Fibroblast of lung (primary cell): ENCODE measurements around the gene ARL16. TPM values are rescaled to one million over a fixed set of nuclear protein-coding genes. Genes with fewer than 3 reads are reported as not detected.

Experiments used
- DNase-seq, 2 donors: peaks; one replicate each; pipeline versions ENCODE4 v3.0.0 to v3.0.0-alpha.2; 2010; ENCODE audit warnings: low read depth in 2 of 2
- H2AFZ ChIP-seq: 2 replicates; pipeline ENCODE4 v1.5.1; 2012; ENCODE audit warnings: low read length, control low read depth, inconsistent platforms
- H3K27ac ChIP-seq: 2 replicates; pipeline ENCODE4 v1.5.1; 2011; ENCODE audit warnings: low read length, control low read depth; ENCODE audit not compliant: insufficient read depth
- H3K27me3 ChIP-seq: 2 replicates; pipeline ENCODE4 v1.5.1; 2011; ENCODE audit warnings: mild to moderate bottlenecking, low read length; ENCODE audit not compliant: control insufficient read depth, insufficient read depth
- H3K36me3 ChIP-seq: 2 replicates; pipeline ENCODE4 v1.5.1; 2011; ENCODE audit warnings: low read length; ENCODE audit not compliant: control insufficient read depth, insufficient read depth
- H3K4me1 ChIP-seq: 2 replicates; pipeline ENCODE4 v1.5.1; 2011; ENCODE audit warnings: low read length; ENCODE audit not compliant: control insufficient read depth, insufficient read depth; ENCODE audit errors: extremely low read depth
- H3K4me2 ChIP-seq: 2 replicates; pipeline ENCODE4 v1.5.1; 2011; ENCODE audit warnings: low read length, control low read depth; ENCODE audit not compliant: insufficient read depth; ENCODE audit errors: extremely low read depth
- H3K4me3 ChIP-seq, 4 experiments: fragments of 200-600 bp in 1 of 4; sonication (generic) in 1 of 4; replicated peaks in 1 of 4; 2 replicates each; pipeline ENCODE4 v1.5.1; 2011 to 2016; ENCODE audit warnings: low read length in 4 of 4, low read depth in 3 of 4, mild to moderate bottlenecking in 3 of 4, control low read depth in 2 of 4, inconsistent platforms in 1 of 4, mixed read lengths in 1 of 4; ENCODE audit not compliant: insufficient read depth in 1 of 4; ENCODE audit errors: control extremely low read depth in 1 of 4
- H3K79me2 ChIP-seq: 2 replicates; pipeline ENCODE4 v1.5.1; 2012; ENCODE audit warnings: mild to moderate bottlenecking, low read length, inconsistent platforms; ENCODE audit not compliant: control insufficient read depth, insufficient read depth
- H3K9ac ChIP-seq: 2 replicates; pipeline ENCODE4 v1.5.1; 2011; ENCODE audit warnings: mild to moderate bottlenecking, low read length, control low read depth; ENCODE audit not compliant: insufficient read depth
- H3K9me3 ChIP-seq: 2 replicates; pipeline ENCODE4 v1.5.1; 2012; ENCODE audit warnings: low read depth, low read length; ENCODE audit not compliant: control insufficient read depth, insufficient read depth
- H4K20me1 ChIP-seq: 2 replicates; pipeline ENCODE4 v1.5.1; 2011; ENCODE audit warnings: low read length; ENCODE audit not compliant: control insufficient read depth, insufficient read depth; ENCODE audit errors: extremely low read depth
- CTCF ChIP-seq, 2 donors: IDR thresholded peaks in 1 of 2; conservative IDR thresholded peaks in 1 of 2; 1 replicate in 1 of 2; 2 replicates in 1 of 2; pipeline ENCODE4 v1.5.1; 2011 to 2012; ENCODE audit warnings: low read length in 2 of 2, control low read depth in 1 of 2, inconsistent platforms in 1 of 2, low read depth in 1 of 2, mild to moderate bottlenecking in 1 of 2
- EZH2 ChIP-seq: IDR thresholded peaks from 2 replicates; pipeline ENCODE4 v1.5.1; 2012; ENCODE audit warnings: low read length, control low read depth, mild to moderate bottlenecking; ENCODE audit errors: missing control alignments
- polyA plus RNA-seq, 2 donors: library from polyadenylated mRNA; depleted of rRNA in 1 of 2; stranded (reverse) in 1 of 2; unstranded in 1 of 2; fragments of >200 nt; gene quantifications; 2 replicates each; pipeline ENCODE4 v1.2.1, GENCODE V29; 2011 to 2012; ENCODE audit warnings: missing spikeins in 1 of 2
- total RNA-seq: library from RNA; depleted of rRNA; stranded (reverse); fragments of >200 nt; gene quantifications from 2 replicates; pipeline ENCODE4 v1.2.1, GENCODE V29; 2014

Gene ARL16
- total and polyA plus RNA-seq, 2 donors (not counting 1 experiment from before 2014, with no cell fraction given) = 28.1 to 35.8 TPM

GRCh38 chr17:81701288-81702071 is 17.9 kb upstream of the ARL16 start:
- H3K79me2 ChIP-seq = peaks cover 59% of the 10 kb centered on the region
- DNase-seq = no peak
- H3K27ac ChIP-seq = peak overlapping the region; percentile 61
- peaks cover 37% of the 10 kb centered on the region for H3K36me3 ChIP-seq
- no peak for TF ChIP-seq EZH2
- H4K20me1 ChIP-seq = no peaks in the 10 kb centered on the region
- peak overlapping the region; percentile 13 for H3K9ac ChIP-seq
- H3K27me3 ChIP-seq = no peaks in the 10 kb centered on the region
- H3K4me2 ChIP-seq = peak overlapping the region; percentile 98
- no peaks in the 10 kb centered on the region for H3K9me3 ChIP-seq
- peaks cover 17% of the 10 kb centered on the region for H3K4me1 ChIP-seq
- no peak overlapping the region for H2AFZ ChIP-seq
- H3K4me3 ChIP-seq = peak overlapping the region; percentile 80 to 89 (median 86)

- Histone ChIP-seq H3K4me2 (no peak overlapping the region), H3K9ac (no peak overlapping the region), H2AFZ (no peak overlapping the region), H4K20me1 (no peaks in the 10 kb centered on the region), H3K4me1 (peaks cover 17% of the 10 kb centered on the region), H3K27me3 (no peaks in the 10 kb centered on the region), H3K4me3 (no peak overlapping the region), H3K79me2 (peaks cover 59% of the 10 kb centered on the region), H3K9me3 (no peaks in the 10 kb centered on the region), H3K27ac (peak overlapping the region; percentile 61), H3K36me3 (peaks cover 37% of the 10 kb centered on the region)
- no peak for TF ChIP-seq CTCF (conservative IDR thresholded peaks at IDR 0.05 in 1 of 2, IDR thresholded peaks at IDR 0.05 in 1 of 2; ENCODE audit: low read depth in 1 of 2, low read length in 2 of 2)
- TF ChIP-seq EZH2 = no peak
- no peak for DNase-seq
Measured at GRCh38 chr17:81700353-81701287, 17.0 kb upstream of the ARL16 start.

- Histone ChIP-seq H4K20me1 (no peaks in the 10 kb centered on the region), H3K9ac (no peak overlapping the region), H2AFZ (no peak overlapping the region), H3K79me2 (peaks cover 38% of the 10 kb centered on the region), H3K36me3 (peaks cover 49% of the 10 kb centered on the region), H3K9me3 (no peaks in the 10 kb centered on the region), H3K4me3 (no peak overlapping the region), H3K27me3 (no peaks in the 10 kb centered on the region), H3K27ac (no peak overlapping the region), H3K4me2 (no peak overlapping the region), H3K4me1 (peaks cover 9% of the 10 kb centered on the region)
- TF ChIP-seq EZH2 = no peak
- no peak for TF ChIP-seq CTCF (conservative IDR thresholded peaks at IDR 0.05 in 1 of 2, IDR thresholded peaks at IDR 0.05 in 1 of 2; ENCODE audit: low read depth in 1 of 2, low read length in 2 of 2)
- DNase-seq = no peak
Measured at GRCh38 chr17:81697261-81698044, 13.9 kb upstream of the ARL16 start.
